Activated naive CD4-positive, alpha-beta T cell (primary cell): ENCODE measurements around the gene SMAD3.
"Not testable (repeated sequence)": the region's sequence is repeated elsewhere in the genome, so short reads cannot be mapped to it uniquely, and the experiment has no call there.

Source experiments
- DNase-seq, 4 experiments: peaks; one replicate each; lab custom pipeline; 2025; lab: John Stamatoyannopoulos, UW

The SMAD3 gene

DNA sequence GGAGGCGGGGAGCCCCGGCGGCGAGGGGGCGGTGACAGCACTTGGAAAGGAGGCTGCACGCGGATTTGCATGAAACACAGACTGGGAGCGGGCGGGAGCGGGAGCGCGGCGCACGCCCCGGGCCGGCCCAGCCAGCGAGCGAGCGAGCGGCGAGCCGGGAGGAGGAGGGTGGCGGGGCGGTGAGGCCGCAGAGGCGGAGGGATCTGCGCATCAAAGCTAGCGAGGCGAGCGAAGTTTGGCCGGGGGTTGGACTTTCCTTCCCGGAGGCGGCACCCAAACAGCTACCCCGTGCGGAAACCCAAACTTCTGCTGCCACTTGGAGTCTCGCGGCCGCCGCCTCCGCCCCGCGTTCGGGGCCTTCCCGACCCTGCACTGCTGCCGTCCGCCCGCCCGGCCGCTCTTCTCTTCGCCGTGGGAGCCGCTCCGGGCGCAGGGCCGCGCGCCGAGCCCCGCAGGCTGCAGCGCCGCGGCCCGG lies at the start of gene SMAD3:
TSS of gene SMAD3 (plus strand) at position 72 of the 475 bp plus-strand sequence. CDS start 553 bp downstream, outside the sequence.
- DNase-seq, result peak; percentile 12 to 61 (median 38)

DNA sequence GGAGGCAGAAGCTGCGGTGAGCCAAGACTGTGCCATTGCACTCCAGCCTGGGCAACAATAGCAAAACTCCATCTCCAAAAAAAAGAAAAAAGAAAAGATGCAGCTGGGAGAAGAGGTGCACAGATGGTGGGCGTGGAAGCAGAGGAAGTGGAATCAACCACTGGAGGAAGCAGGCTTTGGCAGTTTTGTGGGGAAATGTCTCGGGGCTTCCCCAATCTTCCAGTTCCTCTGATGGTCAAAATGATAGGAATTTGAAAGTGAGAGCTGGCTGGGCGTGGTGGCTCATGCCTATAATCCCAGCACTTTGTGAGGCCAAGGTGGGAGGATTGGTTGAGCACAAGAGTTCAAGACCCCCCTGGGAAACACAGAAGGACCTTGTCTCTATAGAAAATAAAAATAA lies 48.1 kb upstream of the SMAD3 start:
- no peak for DNase-seq

DNA sequence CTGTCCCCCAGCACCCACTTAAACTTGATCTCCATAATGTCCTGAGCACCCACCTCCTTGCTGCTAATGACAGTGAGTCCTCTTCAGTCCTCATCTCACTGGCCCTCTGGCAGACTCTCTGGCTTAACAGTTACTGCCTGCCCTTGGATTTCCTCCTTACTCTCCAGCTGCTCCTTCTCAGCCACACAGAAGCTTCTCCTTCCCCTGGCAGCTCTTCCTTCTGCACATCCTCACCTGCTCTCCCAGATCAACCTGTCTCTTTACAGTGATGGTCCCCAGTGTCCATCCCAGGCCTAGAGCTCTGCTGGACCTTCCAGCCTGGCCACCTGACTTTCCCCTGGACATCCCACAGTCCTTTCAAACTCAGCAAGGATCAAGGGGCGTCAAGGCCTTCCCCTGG lies 47.4 kb upstream of the SMAD3 start:
- no peak for DNase-seq

DNA sequence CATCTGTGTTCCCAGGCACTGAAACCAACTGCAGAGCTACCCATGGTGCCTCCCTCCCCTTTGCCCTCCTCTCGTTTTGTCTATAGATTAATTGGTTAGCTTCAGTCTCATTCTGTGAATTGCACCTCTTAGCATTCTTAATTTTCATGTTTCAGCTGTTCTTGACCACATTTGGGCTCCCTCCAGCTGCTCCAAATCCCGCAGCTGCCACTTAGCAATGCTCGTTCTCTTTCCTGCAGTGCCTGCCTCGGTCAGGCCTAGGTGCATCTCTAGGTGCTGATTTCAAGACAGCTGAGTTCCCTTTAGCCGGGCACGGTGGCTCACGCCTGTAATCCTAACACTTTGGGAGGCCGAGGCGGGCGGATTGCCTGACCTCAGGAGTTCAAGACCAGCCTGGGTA lies 47.0 kb upstream of the SMAD3 start:
- DNase-seq, result no peak

DNA sequence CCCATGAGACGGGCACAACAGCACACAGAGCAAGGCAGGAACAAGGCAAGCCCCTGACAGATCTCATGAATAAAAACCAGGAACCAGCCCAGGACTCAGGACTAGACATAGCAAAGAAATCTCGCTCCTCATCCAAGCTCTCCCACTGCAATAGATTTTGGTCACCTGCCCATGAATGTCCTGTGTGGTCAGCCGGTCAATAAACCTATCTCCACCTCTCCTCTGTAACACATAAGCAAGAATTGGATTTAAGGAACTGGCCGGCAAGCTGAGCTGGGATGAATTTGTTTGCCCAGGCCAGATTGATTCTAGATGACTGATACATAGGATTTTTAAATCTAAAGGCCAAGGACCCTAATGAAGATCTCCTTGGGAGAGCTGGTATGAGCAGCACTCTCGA lies 46.3 kb upstream of the SMAD3 start:
- no peak for DNase-seq

DNA sequence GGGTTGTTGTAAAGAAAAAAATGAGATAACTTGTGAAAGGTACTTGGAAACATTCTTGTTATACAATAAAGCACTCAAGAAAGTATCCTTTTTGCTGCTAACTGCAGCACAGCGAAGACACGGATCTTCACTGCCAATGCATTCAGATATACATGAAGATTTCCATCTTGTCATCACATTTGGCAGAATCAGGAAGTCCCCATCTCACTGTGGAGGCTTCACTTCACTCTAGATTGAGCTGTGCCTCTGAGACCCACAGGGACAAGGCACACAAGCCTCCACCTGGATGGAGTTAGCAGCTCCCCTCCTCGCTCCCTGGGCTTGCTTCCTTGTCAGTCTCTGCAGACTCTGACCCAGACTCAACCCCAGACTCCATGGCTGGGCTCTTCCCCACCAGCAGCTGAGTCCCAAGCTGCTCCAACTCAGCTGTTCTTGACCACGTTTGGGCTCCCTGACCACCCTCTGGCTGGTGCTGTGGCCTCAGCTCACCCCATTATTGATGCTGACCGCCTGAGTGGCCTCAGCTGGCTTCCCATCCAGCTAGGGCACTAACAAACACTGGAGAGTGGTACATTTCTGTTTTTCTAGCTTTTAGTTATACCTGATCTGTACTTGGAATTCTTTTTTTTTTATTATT lies 45.4 kb upstream of the SMAD3 start:
- no peak for DNase-seq

DNA sequence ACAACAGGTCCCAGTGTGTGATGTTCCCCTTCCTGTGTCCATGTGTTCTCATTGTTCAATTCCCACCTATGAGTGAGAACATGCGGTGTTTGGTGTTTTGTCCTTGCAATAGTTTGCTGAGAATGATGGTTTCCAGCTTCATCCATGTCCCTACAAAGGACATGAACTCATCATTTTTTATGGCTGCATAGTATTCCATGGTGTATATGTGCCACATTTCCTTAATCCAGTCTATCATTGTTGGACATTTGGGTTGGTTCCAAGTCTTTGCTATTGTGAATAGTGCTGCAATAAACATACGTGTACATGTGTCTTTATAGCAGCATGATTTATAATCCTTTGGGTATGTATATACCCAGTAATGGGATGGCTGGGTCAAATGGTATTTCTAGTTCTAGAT lies 44.7 kb upstream of the SMAD3 start:
- DNase-seq, result not testable (repeated sequence)

DNA sequence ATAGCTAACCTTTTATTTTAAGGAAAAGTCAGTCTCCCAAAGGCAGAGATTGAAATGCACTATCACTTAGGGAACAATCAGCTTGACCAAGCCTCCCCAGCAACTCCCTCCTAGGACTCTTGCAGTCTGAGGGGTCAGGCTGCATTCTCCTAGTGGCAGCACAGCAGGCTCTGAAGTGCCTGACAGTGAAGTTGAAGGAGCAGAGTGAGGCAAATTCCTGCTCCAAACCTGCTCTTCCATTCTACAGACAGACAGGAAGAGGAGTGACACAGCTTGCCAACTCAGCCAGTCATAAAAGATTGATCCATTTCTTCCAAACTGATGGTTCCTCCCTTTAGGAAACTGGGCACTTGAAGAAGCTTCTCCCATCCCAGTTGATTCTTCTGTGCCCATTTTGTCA lies 43.9 kb upstream of the SMAD3 start:
- DNase-seq, result no peak

DNA sequence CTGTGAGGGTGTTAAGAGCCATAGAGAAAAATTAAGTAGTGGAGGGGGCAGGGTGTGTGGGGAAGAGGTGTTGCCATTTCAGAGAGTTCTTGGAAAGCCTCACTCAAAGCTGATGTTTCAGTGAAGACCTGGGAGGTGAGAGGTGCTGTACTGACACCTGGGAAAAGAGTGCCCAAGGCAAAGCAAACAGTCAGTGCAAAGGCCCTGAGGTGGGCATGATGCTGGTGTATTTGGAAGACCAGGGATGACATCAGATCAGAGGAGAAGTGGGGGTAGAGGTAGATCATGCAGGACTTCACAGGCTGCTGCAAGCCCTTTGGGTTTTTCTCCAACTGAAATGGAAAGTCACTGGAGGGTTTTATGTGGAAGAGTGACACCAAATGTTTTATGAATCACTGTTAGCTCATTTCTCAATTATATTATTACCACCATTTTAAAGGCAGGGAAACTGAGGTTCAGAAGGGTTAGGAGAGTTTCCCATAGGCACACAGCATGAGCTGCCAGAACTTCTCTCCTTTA lies 42.8 kb upstream of the SMAD3 start:
- DNase-seq, result no peak

DNA sequence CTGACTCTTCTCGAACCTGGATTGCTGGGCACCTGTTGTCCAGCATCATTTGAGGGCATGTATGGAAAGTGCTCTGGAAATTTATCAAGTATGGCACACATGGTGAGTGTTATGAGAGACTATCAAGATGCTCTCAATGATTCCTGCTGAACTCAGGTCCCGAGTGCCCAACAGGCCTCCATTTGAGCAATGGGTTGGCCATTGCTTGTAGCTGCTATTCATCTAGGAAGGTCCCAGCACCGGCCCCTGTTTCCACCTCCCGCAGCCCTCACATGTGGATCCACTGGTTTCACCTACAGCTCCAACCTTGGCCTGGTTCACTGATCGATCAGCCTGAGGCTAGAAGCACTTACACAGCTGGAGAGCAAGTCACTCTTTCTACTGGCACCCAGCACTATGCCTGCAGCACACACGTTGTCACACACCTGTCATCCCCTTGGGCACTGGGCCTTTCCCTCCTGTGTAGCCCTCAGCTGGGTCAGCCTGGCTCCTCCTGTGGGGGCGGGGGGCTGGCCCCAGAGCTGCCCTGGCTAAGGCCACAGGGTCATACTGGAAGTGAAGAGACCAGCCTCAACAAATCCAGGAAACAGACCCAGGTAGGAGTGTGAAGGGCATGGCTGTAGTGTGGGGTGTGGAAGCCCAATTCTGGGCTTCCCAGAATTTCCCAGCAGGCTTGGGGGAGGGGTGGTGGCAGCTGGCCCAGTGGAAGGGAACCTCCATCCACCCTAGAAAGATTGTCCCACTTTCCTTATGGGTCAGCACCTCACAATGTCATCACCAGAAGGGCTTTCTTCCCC lies 41.7 kb upstream of the SMAD3 start:
- no peak for DNase-seq

DNA sequence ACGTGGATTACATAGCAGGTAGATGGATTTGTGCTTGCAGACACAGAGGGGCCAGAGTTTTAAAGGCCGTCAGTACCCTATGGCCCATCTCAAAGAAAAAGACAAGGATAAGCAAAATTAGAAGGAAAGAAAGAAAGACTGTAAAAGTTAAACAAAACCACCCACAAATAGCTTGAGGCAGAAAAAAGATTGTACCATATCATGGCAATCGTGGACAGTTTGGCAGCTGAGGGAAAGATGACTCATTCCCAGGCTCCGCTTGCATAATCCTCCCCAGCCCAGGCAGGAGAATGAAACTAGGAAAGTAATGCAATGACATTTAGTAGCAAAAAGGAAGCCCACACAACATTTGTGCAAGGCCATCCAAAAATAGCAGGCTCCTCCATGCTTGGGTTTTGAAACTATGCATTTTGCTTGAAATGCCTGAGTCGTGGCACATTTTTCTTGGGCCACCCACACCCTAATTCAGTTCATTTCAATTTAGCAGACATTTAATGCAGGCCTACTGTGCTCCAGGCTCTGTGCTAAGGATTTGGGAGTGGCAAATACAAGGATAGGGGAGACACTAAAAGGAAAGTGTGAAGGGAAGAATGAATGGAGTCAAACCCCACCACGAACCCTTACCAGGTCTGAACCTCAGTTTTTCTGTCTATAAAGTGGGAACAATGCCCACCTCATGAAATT lies 40.9 kb upstream of the SMAD3 start:
- DNase-seq, result no peak

DNA sequence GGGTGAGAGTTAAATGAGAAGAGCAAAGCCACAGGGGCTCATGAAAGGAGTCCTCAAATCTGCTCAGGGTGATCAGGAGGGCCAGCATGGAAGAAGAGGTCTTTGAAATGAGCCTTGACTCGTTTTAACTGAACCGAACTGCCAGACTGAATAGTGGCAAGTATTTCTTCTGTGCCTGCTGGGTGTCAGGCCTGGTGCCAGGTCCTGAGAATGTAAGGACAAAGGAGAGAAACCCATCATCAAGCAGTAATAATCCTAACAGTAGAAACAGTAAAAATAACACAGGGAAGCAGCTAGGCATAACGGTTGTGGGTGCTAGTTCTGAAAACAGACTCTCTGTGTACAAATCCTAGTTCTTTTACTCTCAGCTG lies 40.4 kb upstream of the SMAD3 start:
- DNase-seq, result no peak

DNA sequence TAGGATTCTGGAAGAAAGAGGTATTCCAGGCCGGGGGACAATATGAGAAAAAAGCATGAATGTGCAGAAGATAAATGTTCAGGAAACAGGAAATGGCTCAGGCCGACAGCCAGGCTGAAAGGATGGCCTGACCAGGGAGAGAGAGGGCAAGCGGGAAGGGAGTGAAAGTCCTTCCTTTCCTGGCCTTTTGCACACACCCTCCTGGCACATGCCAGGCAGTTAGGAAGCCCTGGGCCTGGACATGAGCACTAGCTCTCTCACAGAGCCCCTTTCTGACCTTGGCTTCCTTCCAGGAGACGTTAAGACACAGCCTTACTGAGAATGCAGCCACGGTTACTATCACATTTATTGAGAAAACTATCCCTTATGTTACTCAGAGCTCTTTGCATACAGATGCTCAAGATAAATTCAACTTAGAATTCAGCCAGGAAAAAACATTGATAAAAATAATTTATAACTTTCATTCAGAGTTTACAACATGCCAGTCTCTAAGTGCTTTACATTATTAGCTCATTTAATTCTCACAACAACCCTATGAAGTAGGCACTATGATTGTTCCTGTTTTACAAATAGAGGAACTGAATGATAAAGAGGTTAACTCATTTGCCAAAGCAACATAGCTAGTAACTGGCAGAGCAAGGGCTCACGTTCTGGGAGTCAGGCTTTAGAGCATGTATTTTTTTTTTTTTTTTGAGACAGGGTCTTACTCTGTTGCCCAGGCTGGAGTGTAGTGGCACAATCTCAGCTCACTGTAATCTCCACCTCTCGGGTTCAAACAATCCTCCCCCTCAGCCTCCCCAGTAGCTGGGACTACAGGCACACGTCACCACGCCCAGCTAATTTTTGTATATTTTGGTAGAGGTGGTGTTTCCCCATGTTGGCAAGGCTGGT lies 39.4 kb upstream of the SMAD3 start:
- no peak for DNase-seq

DNA sequence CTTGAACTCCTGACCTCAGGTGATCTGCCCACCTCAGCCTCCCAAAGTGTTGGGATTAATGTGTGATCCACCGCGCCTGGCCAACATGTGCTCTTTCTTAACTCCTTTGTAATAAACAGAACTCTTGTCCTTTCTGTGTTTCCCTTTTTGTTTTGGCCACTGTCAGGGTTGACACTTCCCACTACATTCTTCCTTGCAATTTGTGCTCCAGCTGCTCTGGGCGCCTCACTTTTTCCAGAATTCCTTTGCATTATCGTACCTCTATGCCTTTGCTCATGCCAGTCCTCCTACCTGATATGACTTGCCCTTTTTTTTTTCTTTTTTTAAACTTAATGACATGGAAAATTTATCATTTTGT lies 38.8 kb upstream of the SMAD3 start:
- no peak for DNase-seq

DNA sequence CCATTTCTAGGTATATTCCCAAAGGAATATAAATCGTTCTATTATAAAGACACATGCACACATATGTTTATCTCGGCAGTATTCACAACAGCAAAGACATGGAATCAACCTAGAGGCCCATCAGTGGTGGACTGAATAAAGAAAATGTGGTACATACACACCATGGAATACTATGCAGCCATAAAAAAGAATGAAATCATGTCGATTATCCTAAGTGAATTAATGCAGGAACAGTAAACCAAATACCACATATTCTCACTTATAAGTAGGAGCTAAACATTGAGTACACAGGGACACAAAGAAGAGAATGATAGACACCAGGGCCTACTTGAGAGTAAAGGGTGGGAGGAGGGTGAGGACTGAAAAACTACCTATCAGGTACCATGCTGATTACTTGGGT lies 37.0 kb upstream of the SMAD3 start:
- not testable (repeated sequence) for DNase-seq

DNA sequence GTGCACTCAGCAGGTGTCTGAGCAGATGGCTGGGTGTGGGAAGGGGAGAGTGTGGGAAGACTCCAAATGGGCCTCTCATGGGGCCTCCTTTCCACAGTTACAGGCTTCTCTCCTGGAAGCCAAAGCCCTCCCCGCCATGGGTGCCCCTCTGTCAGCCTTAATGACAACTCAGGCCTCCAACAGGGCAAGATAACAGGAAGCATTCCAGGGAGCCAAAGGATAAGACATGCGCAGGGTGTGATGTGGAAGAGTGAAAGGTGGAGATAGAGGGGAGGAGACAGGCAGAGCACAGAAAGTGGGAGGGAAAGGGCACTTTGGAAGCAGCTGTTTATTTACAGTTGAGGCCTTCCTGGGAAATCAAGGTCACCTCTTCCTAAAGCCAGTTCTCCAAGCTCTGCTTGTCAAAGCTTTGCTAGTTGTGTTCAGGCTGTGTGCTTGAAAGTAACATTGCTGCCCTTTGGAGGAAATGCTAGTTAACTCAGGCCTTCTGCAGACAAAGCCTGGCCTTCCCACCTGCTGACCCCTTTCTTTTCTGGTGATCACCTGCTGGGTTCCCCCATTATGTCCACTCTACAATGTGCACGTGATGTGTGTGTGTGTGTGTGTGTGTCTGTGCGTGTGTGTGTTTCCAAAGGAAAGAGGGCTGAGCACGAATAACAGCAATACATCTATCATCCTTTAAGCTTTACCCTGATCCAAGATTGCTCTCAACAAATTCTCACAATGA lies 35.2 kb upstream of the SMAD3 start:
- DNase-seq, result no peak

DNA sequence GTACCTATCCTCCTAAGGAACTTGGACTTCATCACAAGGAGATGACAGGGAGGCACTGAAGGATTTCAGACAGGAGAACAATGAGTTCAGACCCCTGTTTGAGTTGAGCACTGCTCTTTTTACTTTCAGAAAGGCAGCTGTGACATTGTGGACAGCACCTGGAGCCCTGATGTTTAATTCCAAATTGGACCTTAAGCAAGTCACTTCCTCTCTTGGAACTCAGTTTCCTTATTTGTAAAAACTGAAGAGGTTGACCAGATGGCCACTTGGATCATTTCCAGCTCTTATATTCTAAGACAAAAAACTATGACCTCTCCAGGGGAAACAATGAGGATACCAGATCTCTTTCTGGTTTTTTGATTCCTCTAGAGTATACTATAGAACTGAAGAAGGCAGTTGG lies 34.1 kb upstream of the SMAD3 start:
- no peak for DNase-seq

DNA sequence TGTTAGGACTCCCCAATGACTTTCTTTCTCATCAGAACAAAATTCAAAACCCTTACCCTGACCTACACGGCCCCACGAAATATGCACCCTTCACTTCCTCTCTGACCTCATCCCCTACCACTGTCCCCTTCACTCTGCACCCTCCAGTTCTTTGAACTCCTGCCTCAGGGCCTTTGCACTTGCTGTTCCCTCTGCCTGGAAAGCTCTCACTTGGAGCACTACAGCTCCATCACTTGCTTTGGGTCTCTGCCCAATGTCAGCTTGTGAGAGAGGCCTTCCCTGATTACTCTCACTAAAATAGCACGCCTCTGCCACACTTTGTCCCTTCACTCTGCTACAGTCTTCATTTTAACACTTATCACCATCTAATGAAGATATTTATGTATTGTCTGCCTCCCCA lies 32.8 kb upstream of the SMAD3 start:
- no peak for DNase-seq

DNA sequence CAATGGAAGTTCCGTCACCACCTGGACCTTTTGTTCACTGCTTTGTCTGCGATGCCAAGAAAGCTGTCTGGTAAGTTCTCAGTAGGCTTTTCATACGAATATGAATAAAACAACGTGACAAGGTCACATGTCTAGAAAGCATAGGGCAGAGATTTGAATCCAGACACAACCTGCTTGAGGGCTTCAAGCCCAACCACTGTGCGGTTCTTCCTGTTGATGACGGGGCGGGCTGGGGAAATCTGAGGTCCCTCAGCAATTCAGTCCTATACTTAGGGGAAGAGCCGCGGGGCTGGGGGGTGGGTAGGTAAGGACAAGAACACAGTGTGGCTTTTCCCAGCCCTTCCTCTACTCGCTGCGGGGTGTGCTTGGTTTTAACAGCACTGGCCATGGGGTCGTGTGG lies 32.4 kb upstream of the SMAD3 start:
- DNase-seq, result peak in 2 of 4 experiments; percentile 14 to 15

DNA sequence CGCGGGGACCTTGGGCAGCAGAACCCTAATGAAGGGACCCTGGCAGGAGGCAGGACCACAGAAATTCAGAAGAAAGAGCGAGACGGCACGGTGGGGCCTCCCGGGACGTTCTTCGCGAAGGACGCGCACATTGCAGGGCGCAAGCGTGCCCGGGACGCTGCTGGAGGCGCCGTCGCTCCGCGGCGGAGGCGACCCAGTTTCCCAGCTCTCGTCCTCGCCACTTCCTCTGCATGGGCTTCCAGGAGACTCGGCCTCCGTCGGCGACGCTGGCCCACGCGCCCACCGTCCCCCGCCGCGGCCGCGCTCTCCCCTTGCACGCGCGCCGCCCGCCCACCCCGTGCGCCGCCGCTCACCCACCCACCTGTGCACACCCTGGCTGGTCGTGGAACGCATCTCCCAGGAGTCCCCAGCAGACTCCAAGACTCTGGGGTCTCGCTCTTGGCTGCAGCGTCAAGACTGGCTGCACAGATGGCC lies 31.8 kb upstream of the SMAD3 start:
- no peak for DNase-seq

DNA sequence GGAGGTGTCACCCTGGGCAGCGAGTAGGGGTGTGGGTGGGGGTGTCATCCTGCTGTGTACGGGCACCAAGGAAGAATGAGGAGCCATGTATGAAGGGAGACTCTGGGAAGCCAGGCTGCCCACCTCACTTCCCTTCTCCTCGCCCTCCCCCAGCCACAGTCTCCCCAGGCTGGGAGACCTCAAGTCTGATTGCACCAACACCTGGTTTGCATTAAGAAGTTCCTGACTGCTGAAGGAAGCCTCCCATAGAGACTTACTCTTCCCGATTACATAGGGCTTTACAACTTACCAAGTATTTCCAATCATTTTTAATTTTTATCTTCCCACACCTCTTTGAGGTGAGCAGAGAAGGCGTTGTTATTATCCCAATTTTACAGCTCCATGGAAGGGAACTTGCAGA lies 29.5 kb upstream of the SMAD3 start:
- no peak for DNase-seq
